Activated CD4-positive, alpha-beta memory T cell treated with anti-CD3 and anti-CD28 coated beads for 36 hours (primary cell): ENCODE results near the gene KLHL40. TPM values are rescaled to one million over a fixed set of nuclear protein-coding genes. Genes with fewer than 3 reads are reported as not detected.

Experiments
- CTCF ChIA-PET: fragments of 350-600 bp; sonication (Branson Sonifier 250); formaldehyde crosslinking; loops from one replicate; lab custom pipeline; 2021; ENCODE audit warnings: antibody characterized with exemption, inconsistent platforms; lab: Charles Lee
- POLR2A ChIA-PET: fragments of 350-600 bp; sonication (Branson Sonifier 250); formaldehyde crosslinking; loops from one replicate; lab custom pipeline; 2021; ENCODE audit warnings: antibody characterized with exemption; lab: Charles Lee
- DNase-seq: peaks from one replicate; pipeline ENCODE4 v3.0.0-alpha.2; 2020
- H3K27ac Mint-ChIP-seq: one replicate; pipeline ENCODE4 v1.8.0; 2021; ENCODE audit warnings: mixed read lengths
- H3K27me3 Mint-ChIP-seq: one replicate; pipeline ENCODE4 v1.8.0; 2021; ENCODE audit warnings: mixed read lengths
- H3K36me3 Mint-ChIP-seq: one replicate; pipeline ENCODE4 v1.8.0; 2021; ENCODE audit warnings: mixed read lengths
- H3K4me1 Mint-ChIP-seq: one replicate; pipeline ENCODE4 v1.8.0; 2021; ENCODE audit warnings: low read depth, mixed read lengths
- H3K4me3 Mint-ChIP-seq: one replicate; pipeline ENCODE4 v1.8.0; 2021; ENCODE audit warnings: mild to moderate bottlenecking, mixed read lengths
- H3K9me3 Mint-ChIP-seq: one replicate; pipeline ENCODE4 v1.8.0; 2021; ENCODE audit warnings: mixed read lengths
- intact Hi-C: fragments of 100-400 bp; cut with micrococcal nuclease; formaldehyde crosslinking; loops from one replicate; pipeline ENCODE4 v1.15.1; 2023
- total RNA-seq, 2 experiments: library from RNA; stranded (reverse); gene quantifications; one replicate each; pipeline ENCODE4 v1.2.3, GENCODE V29; 2021

The KLHL40 gene
- total RNA-seq: not detected

GRCh38 chr3:42685363-42685881 is at the start of gene KLHL40:
Gene KLHL40, plus strand, starts transcription at chr3:42685537. Its CDS starts 82 bp downstream, at chr3:42685619.
- no peak within 1 kb of the TSS for H3K27ac Mint-ChIP-seq
- ChIA-PET POLR2A (no interaction called here), CTCF (interaction anchor here (1.0 kb wide), 1 partner anchor 59 kb away, joined by 3 read pairs; no protein-coding TSS in a partner anchor)
- peaks cover 6% of the 10 kb centered on the region for H3K4me1 Mint-ChIP-seq
- no peaks in the 10 kb centered on the region for H3K36me3 Mint-ChIP-seq
- DNase-seq: no peak
- H3K4me3 Mint-ChIP-seq: peak within 1 kb of the TSS; percentile 20
- H3K9me3 Mint-ChIP-seq: no peaks in the 10 kb centered on the region
- intact Hi-C loops: no loop called here
- H3K27me3 Mint-ChIP-seq: peaks cover 25% of the 10 kb centered on the region

DNA sequence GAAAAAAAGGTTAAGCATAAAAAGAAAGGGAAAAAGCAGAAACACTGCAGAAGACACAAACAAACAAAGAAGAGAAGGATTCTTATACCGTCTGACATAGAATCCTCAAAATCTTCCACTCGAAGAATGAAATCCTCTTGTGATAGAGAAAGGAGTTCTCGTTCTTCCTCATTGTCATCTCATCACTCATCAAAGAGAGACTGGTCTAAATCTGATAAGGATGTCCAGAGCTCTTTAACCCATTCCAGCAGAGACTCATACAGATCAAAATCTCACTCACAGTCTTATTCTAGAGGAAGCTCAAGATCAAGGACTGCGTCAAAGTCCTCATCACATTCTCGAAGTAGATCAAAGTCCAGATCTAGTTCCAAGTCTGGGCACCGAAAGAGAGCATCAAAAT is 48.3 kb upstream of the KLHL40 start:
- peaks cover 24% of the 10 kb centered on the region for H3K4me1 Mint-ChIP-seq
- H3K36me3 Mint-ChIP-seq: peaks cover 26% of the 10 kb centered on the region
- no peaks in the 10 kb centered on the region for H3K9me3 Mint-ChIP-seq
- no peaks in the 10 kb centered on the region for H3K27me3 Mint-ChIP-seq
- intact Hi-C loops: no loop called here
- ChIA-PET CTCF (interaction anchor here (0.8 to 2.9 kb wide), 8 partner anchors 24 to 390 kb away, joined by 3 to 11 read pairs (median 4); partner anchors contain the start of genes NKTR, SEC22C and SS18L2), POLR2A (interaction anchor here (0.7 to 2.9 kb wide), 2 partner anchors 21 to 36 kb away, joined by 3 to 14 read pairs; partner anchors contain the start of gene NKTR)
- no peak overlapping the region for H3K4me3 Mint-ChIP-seq
- H3K27ac Mint-ChIP-seq: no peak overlapping the region
- no peak for DNase-seq

DNA sequence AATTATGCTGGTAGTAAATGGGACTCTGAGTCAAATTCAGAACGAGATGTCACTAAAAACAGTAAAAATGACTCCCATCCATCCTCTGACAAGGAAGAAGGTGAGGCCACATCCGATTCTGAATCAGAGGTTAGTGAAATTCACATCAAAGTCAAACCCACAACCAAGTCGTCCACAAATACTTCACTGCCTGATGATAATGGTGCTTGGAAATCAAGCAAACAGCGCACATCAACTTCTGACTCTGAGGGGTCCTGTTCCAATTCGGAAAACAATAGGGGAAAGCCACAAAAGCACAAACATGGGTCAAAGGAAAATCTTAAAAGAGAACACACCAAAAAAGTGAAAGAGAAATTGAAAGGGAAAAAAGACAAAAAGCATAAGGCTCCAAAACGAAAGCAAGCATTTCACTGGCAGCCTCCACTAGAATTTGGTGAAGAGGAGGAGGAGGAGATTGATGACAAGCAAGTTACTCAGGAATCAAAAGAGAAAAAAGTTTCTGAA is 46.9 kb upstream of the KLHL40 start:
- Mint-ChIP-seq H3K9me3 (no peaks in the 10 kb centered on the region), H3K27ac (no peak overlapping the region), H3K27me3 (no peaks in the 10 kb centered on the region), H3K36me3 (peaks cover 34% of the 10 kb centered on the region), H3K4me3 (no peak overlapping the region), H3K4me1 (peaks cover 23% of the 10 kb centered on the region)
- POLR2A ChIA-PET: no interaction called here
- DNase-seq: peak; percentile 66
- intact Hi-C loops: loop anchor here (1.0 to 2.0 kb wide), 7 partner anchors 34 to 136 kb away; partner anchors contain the start of genes NKTR, SS18L2 and VIPR1
- CTCF ChIA-PET: interaction anchor here (0.9 to 2.9 kb wide), 6 partner anchors 9 to 66 kb away, joined by 3 to 11 read pairs (median 4); partner anchors contain the start of genes NKTR and SEC22C

GRCh38 chr3:42639192-42639591 is 46.1 kb upstream of the KLHL40 start:
- Mint-ChIP-seq H3K4me3 (no peak overlapping the region), H3K36me3 (peaks cover 32% of the 10 kb centered on the region), H3K27me3 (no peaks in the 10 kb centered on the region), H3K4me1 (peaks cover 23% of the 10 kb centered on the region), H3K9me3 (no peaks in the 10 kb centered on the region), H3K27ac (no peak overlapping the region)
- ChIA-PET POLR2A (no interaction called here), CTCF (interaction anchor here (1.5 kb wide), 1 partner anchor 9 kb away, joined by 4 read pairs; no protein-coding TSS in a partner anchor)
- intact Hi-C loops: loop anchor here (2.0 kb wide), 1 partner anchor 48 kb away; the partner anchor contains the start of gene SS18L2
- DNase-seq: no peak

- no peaks in the 10 kb centered on the region for H3K27me3 Mint-ChIP-seq
- peak overlapping the region; percentile 17 for H3K4me3 Mint-ChIP-seq
- no peak for DNase-seq
- intact Hi-C loops: no loop called here
- peaks cover 18% of the 10 kb centered on the region for H3K4me1 Mint-ChIP-seq
- ChIA-PET CTCF (interaction anchor here (1.2 kb wide), 1 partner anchor 104 kb away, joined by 4 read pairs; no protein-coding TSS in a partner anchor), POLR2A (no interaction called here)
- H3K36me3 Mint-ChIP-seq: peaks cover 33% of the 10 kb centered on the region
- H3K27ac Mint-ChIP-seq: no peak overlapping the region
- H3K9me3 Mint-ChIP-seq: no peaks in the 10 kb centered on the region
Observed at GRCh38 chr3:42640129-42640528, 45.2 kb upstream of the KLHL40 start.

DNA sequence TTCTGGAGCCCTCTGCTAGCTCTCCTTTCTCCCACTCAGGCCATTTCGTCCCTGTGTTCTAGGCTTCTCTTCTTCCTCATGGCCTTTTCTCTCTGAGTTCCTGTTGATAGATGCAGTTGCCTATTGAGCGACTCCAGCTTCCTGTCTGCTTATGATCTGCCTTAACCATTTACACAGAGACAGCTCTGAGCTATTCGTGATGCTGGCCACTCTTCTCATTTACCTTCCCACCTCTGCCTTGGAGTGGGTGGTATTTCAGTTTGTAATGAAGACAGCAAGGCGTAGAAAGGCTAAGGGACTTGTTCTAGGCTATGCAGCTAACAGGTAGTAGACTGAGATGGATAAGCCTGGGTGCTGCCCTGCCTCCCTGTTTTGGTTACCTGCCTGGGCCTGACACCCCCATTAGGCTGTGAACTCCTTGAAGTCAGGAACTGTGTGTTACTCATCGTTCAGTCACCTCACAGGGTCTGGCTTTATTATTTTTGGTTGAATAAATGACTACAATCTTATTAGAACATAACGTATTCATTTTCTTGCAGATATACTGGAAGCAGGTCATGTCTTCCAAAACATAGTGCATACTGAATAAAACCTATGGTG is 44.5 kb upstream of the KLHL40 start:
- peaks cover 15% of the 10 kb centered on the region for H3K4me1 Mint-ChIP-seq
- intact Hi-C loops: no loop called here
- H3K4me3 Mint-ChIP-seq: no peak overlapping the region
- POLR2A ChIA-PET: no interaction called here
- peaks cover 32% of the 10 kb centered on the region for H3K36me3 Mint-ChIP-seq
- H3K27ac Mint-ChIP-seq: peak overlapping the region; percentile 46
- H3K27me3 Mint-ChIP-seq: no peaks in the 10 kb centered on the region
- CTCF ChIA-PET: interaction anchor here (0.7 to 1.2 kb wide), 3 partner anchors 11 to 795 kb away, joined by 3 to 4 read pairs (median 4); no protein-coding TSS in a partner anchor
- no peaks in the 10 kb centered on the region for H3K9me3 Mint-ChIP-seq
- no peak for DNase-seq

- no peak overlapping the region for H3K27ac Mint-ChIP-seq
- H3K36me3 Mint-ChIP-seq: peaks cover 25% of the 10 kb centered on the region
- peaks cover 2% of the 10 kb centered on the region for H3K4me1 Mint-ChIP-seq
- DNase-seq: no peak
- no peaks in the 10 kb centered on the region for H3K27me3 Mint-ChIP-seq
- H3K4me3 Mint-ChIP-seq: no peak overlapping the region
- intact Hi-C loops: no loop called here
- ChIA-PET CTCF (interaction anchor here (0.6 to 2.0 kb wide), 3 partner anchors 9 to 45 kb away, joined by 3 to 5 read pairs (median 4); no protein-coding TSS in a partner anchor), POLR2A (no interaction called here)
- H3K9me3 Mint-ChIP-seq: no peaks in the 10 kb centered on the region
Observed at GRCh38 chr3:42647821-42648459, 37.4 kb upstream of the KLHL40 start.

GRCh38 chr3:42649006-42649405 is 36.3 kb upstream of the KLHL40 start:
- Mint-ChIP-seq H3K4me3 (no peak overlapping the region), H3K9me3 (no peaks in the 10 kb centered on the region), H3K4me1 (peaks cover 13% of the 10 kb centered on the region), H3K36me3 (peaks cover 16% of the 10 kb centered on the region), H3K27ac (no peak overlapping the region), H3K27me3 (no peaks in the 10 kb centered on the region)
- intact Hi-C loops: no loop called here
- DNase-seq: no peak
- POLR2A ChIA-PET: no interaction called here
- CTCF ChIA-PET: interaction anchor here (1.0 to 2.0 kb wide), 2 partner anchors 10 to 95 kb away, joined by 4 to 5 read pairs; no protein-coding TSS in a partner anchor

- H3K27ac Mint-ChIP-seq: no peak overlapping the region
- no peak for DNase-seq
- H3K9me3 Mint-ChIP-seq: no peaks in the 10 kb centered on the region
- CTCF ChIA-PET: no interaction called here
- POLR2A ChIA-PET: no interaction called here
- intact Hi-C loops: loop anchor here (5.0 kb wide), 1 partner anchor 93 kb away; no protein-coding TSS in a partner anchor
- H3K27me3 Mint-ChIP-seq: no peaks in the 10 kb centered on the region
- H3K36me3 Mint-ChIP-seq: peaks cover 11% of the 10 kb centered on the region
- H3K4me3 Mint-ChIP-seq: no peak overlapping the region
- peaks cover 13% of the 10 kb centered on the region for H3K4me1 Mint-ChIP-seq
Observed at GRCh38 chr3:42649783-42650182, 35.6 kb upstream of the KLHL40 start.

- no peak overlapping the region for H3K27ac Mint-ChIP-seq
- peaks cover 13% of the 10 kb centered on the region for H3K4me1 Mint-ChIP-seq
- H3K4me3 Mint-ChIP-seq: no peak overlapping the region
- H3K36me3 Mint-ChIP-seq: peaks cover 7% of the 10 kb centered on the region
- H3K27me3 Mint-ChIP-seq: no peaks in the 10 kb centered on the region
- no peaks in the 10 kb centered on the region for H3K9me3 Mint-ChIP-seq
- ChIA-PET POLR2A (no interaction called here), CTCF (interaction anchor here (1.0 to 1.4 kb wide), 3 partner anchors 9 to 180 kb away, joined by 3 to 4 read pairs (median 3); no protein-coding TSS in a partner anchor)
- intact Hi-C loops: loop anchor here (5.0 kb wide), 1 partner anchor 91 kb away; no protein-coding TSS in a partner anchor
- no peak for DNase-seq
Observed at GRCh38 chr3:42651248-42652091, 33.9 kb upstream of the KLHL40 start.

DNA sequence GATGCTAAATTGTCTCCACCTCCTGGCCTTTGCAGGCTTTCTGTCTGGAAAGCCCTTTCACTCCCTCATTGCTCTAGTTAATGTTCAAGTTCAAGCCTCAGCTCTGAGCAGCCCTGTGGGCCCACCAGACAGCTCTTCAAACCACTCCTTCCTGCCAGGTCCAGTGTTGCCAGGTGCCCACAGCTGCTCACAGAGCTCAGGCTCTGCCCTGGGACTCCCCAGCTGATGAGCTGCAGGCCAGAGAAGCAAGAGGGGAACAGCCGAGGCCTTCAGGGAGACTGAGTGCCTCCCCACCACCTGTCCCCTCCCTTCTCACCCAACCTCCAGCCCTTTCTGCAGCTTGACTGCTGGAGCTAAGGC is 33.1 kb upstream of the KLHL40 start:
- peaks cover 11% of the 10 kb centered on the region for H3K4me1 Mint-ChIP-seq
- CTCF ChIA-PET: interaction anchor here (1.1 to 1.4 kb wide), 3 partner anchors 10 to 179 kb away, joined by 3 to 4 read pairs (median 3); no protein-coding TSS in a partner anchor
- H3K27me3 Mint-ChIP-seq: no peaks in the 10 kb centered on the region
- H3K36me3 Mint-ChIP-seq: peaks cover under 1% of the 10 kb centered on the region
- H3K4me3 Mint-ChIP-seq: no peak overlapping the region
- H3K27ac Mint-ChIP-seq: no peak overlapping the region
- H3K9me3 Mint-ChIP-seq: no peaks in the 10 kb centered on the region
- POLR2A ChIA-PET: interaction anchor here (0.7 kb wide), 1 partner anchor 50 kb away, joined by 3 read pairs; the partner anchor contains the start of gene HHATL
- intact Hi-C loops: loop anchor here (5.0 kb wide), 1 partner anchor 90 kb away; no protein-coding TSS in a partner anchor
- no peak for DNase-seq
